C4-2B (cell line): ENCODE data around the gene CNTN4.

Experiments used
- ZFX ChIP-seq: fragments of 450-650 bp; IDR thresholded peaks from 2 replicates; pipeline ENCODE4 v1.6.1; 2017
- TF ChIP-seq, protein P1 (sequence below): fragments of 450-650 bp; conservative IDR thresholded peaks from 2 replicates; pipeline ENCODE4 v1.5.1; 2017; ENCODE audit warnings: mild to moderate bottlenecking

DNA sequence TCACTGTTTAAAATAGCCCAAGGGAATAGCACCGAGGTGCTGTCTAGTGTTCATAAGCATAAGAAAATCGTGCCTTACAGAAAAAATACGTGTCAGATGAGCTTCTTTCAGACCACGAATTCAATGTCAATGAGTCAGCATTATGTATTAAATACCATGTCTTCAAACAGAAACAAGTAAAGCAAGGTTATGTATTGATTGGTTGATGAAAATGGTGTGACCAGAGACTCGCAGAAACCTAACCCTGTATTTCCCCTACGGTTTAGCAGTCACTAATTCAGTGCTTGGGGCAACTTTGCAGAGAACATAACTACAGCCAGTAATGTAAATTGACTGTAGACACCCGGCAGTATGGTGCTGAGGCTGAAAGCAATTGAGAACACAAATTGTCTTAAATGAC is 703.8 kb downstream of the CNTN4 start:
- TF ChIP-seq, protein P1, sequence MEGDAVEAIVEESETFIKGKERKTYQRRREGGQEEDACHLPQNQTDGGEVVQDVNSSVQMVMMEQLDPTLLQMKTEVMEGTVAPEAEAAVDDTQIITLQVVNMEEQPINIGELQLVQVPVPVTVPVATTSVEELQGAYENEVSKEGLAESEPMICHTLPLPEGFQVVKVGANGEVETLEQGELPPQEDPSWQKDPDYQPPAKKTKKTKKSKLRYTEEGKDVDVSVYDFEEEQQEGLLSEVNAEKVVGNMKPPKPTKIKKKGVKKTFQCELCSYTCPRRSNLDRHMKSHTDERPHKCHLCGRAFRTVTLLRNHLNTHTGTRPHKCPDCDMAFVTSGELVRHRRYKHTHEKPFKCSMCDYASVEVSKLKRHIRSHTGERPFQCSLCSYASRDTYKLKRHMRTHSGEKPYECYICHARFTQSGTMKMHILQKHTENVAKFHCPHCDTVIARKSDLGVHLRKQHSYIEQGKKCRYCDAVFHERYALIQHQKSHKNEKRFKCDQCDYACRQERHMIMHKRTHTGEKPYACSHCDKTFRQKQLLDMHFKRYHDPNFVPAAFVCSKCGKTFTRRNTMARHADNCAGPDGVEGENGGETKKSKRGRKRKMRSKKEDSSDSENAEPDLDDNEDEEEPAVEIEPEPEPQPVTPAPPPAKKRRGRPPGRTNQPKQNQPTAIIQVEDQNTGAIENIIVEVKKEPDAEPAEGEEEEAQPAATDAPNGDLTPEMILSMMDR = no peak
- no peak for TF ChIP-seq ZFX
